GM21367 (cell line): ENCODE measurements around the gene BST1.

Source experiments
- ATAC-seq: cut with Tn5 transposase; IDR thresholded peaks from one replicate; pipeline ENCODE4 v1.9.1; 2021; ENCODE audit not compliant: unreplicated experiment

The BST1 gene

GRCh38 chr4:15675356-15675755 lies 27.5 kb upstream of the BST1 start:
- no peak for ATAC-seq

GRCh38 chr4:15676039-15676438 lies 26.8 kb upstream of the BST1 start:
- ATAC-seq, result no peak

- ATAC-seq, result no peak
Observed at GRCh38 chr4:15676899-15677298, 26.0 kb upstream of the BST1 start.

GRCh38 chr4:15677507-15677988 lies 25.3 kb upstream of the BST1 start:
- ATAC-seq, result no peak

GRCh38 chr4:15681067-15681371 lies 21.8 kb upstream of the BST1 start:
- ATAC-seq, result no peak

GRCh38 chr4:15681372-15682241 lies 21.3 kb upstream of the BST1 start, which contains the start of gene FAM200B:
TSS of gene FAM200B (plus strand) at chr4:15681827. CDS start at chr4:15686978, 5,151 bp downstream.
- peak; percentile 91 for ATAC-seq

- no peak for ATAC-seq
Observed at GRCh38 chr4:15682242-15683142, 20.4 kb upstream of the BST1 start.

GRCh38 chr4:15683143-15683495 lies 19.7 kb upstream of the BST1 start:
- ATAC-seq, result no peak

- ATAC-seq, result no peak
Observed at GRCh38 chr4:15684498-15684897, 18.4 kb upstream of the BST1 start.

- no peak for ATAC-seq
Observed at GRCh38 chr4:15688051-15688450, 14.8 kb upstream of the BST1 start.

GRCh38 chr4:15689540-15689939 lies 13.3 kb upstream of the BST1 start:
- ATAC-seq, result no peak

GRCh38 chr4:15690020-15690809 lies 12.7 kb upstream of the BST1 start:
- ATAC-seq, result no peak

GRCh38 chr4:15691346-15692135 lies 11.3 kb upstream of the BST1 start:
- ATAC-seq, result no peak

- no peak for ATAC-seq
Observed at GRCh38 chr4:15692602-15693001, 10.3 kb upstream of the BST1 start.

GRCh38 chr4:15694431-15694830 lies 8.4 kb upstream of the BST1 start:
- ATAC-seq, result no peak

- no peak for ATAC-seq
Observed at GRCh38 chr4:15695240-15695699, 7.6 kb upstream of the BST1 start.

GRCh38 chr4:15695729-15696128 lies 7.1 kb upstream of the BST1 start:
- no peak for ATAC-seq

GRCh38 chr4:15696866-15697265 lies 6.0 kb upstream of the BST1 start:
- ATAC-seq, result no peak

- no peak for ATAC-seq
Observed at GRCh38 chr4:15703439-15703838, 574 bp downstream of the BST1 start.

GRCh38 chr4:15704129-15704528 lies 1.3 kb downstream of the BST1 start:
- ATAC-seq, result no peak
